ENCODE results near the gene SLC17A9.

SLC17A9 gene

GRCh38 chr20:62941792-62942191 lies 10.7 kb upstream of the SLC17A9 start:
- TF ChIP-seq, protein P1, sequence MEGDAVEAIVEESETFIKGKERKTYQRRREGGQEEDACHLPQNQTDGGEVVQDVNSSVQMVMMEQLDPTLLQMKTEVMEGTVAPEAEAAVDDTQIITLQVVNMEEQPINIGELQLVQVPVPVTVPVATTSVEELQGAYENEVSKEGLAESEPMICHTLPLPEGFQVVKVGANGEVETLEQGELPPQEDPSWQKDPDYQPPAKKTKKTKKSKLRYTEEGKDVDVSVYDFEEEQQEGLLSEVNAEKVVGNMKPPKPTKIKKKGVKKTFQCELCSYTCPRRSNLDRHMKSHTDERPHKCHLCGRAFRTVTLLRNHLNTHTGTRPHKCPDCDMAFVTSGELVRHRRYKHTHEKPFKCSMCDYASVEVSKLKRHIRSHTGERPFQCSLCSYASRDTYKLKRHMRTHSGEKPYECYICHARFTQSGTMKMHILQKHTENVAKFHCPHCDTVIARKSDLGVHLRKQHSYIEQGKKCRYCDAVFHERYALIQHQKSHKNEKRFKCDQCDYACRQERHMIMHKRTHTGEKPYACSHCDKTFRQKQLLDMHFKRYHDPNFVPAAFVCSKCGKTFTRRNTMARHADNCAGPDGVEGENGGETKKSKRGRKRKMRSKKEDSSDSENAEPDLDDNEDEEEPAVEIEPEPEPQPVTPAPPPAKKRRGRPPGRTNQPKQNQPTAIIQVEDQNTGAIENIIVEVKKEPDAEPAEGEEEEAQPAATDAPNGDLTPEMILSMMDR (IDR thresholded peaks at IDR 0.05; ENCODE audit: insufficient read depth, low read length, poor library complexity, severe bottlenecking), result no peak
- H3K36me3 ChIP-seq (ENCODE audit: control insufficient read depth, insufficient read depth, low read length), result peaks cover 28% of the 10 kb centered on the region
- no peaks in the 10 kb centered on the region for H3K27me3 ChIP-seq (replicated peaks; ENCODE audit: control insufficient read depth, insufficient read depth, low read length)

GRCh38 chr20:62942456-62942855 lies 10.1 kb upstream of the SLC17A9 start:
- no peaks in the 10 kb centered on the region for H3K27me3 ChIP-seq (replicated peaks; ENCODE audit: control insufficient read depth, insufficient read depth, low read length)
- DNase-seq (ENCODE audit: extremely low read depth, insufficient read length), result no peak
- peaks cover 32% of the 10 kb centered on the region for H3K36me3 ChIP-seq (ENCODE audit: control insufficient read depth, insufficient read depth, low read length)
- H3K4me3 ChIP-seq (replicated peaks; ENCODE audit: low read depth, low read length), result no peak overlapping the region
- TF ChIP-seq, protein P1 (IDR thresholded peaks at IDR 0.05; ENCODE audit: insufficient read depth, low read length, poor library complexity, severe bottlenecking), result no peak

More at GRCh38 chr20:62941792-62942191, 10.7 kb upstream of the SLC17A9 start:
- no peak for DNase-seq (ENCODE audit: extremely low read depth, insufficient read length)
- no peak overlapping the region for H3K4me3 ChIP-seq (replicated peaks; ENCODE audit: low read depth, low read length)

- TF ChIP-seq, protein P1 (IDR thresholded peaks at IDR 0.05; ENCODE audit: insufficient read depth, low read length, poor library complexity, severe bottlenecking), result no peak
- peaks cover 37% of the 10 kb centered on the region for H3K36me3 ChIP-seq (ENCODE audit: control insufficient read depth, insufficient read depth, low read length)
- no peaks in the 10 kb centered on the region for H3K27me3 ChIP-seq (replicated peaks; ENCODE audit: control insufficient read depth, insufficient read depth, low read length)
- no peak for DNase-seq (ENCODE audit: extremely low read depth, insufficient read length)
- H3K4me3 ChIP-seq (replicated peaks; ENCODE audit: low read depth, low read length), result no peak overlapping the region
Measured at GRCh38 chr20:62943396-62943795, 9.1 kb upstream of the SLC17A9 start.

DNA sequence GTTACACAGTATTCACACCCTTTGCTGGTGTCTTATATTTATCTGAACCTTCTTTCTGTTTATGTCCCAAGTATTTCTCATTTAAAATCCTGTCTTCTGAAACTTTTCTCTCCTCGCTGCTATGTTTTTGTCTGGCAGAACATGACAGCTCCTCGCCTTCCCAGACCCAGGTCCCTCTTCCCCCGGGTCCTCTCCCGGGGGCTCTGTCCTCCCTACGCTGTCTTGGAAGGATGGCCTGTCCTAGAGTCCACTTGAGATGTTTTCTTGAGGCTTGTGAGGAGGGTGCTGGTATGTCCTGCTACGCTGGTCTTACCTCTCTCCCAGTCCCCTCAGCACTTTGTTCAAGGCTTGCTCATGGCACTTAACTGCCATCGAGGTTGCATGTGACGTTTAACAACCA lies 8.3 kb upstream of the SLC17A9 start:
- no peak overlapping the region for H3K4me3 ChIP-seq (replicated peaks; ENCODE audit: low read depth, low read length)
- TF ChIP-seq, protein P1 (IDR thresholded peaks at IDR 0.05; ENCODE audit: insufficient read depth, low read length, poor library complexity, severe bottlenecking), result no peak
- no peak for DNase-seq (ENCODE audit: extremely low read depth, insufficient read length)
- no peaks in the 10 kb centered on the region for H3K27me3 ChIP-seq (replicated peaks; ENCODE audit: control insufficient read depth, insufficient read depth, low read length)
- H3K36me3 ChIP-seq (ENCODE audit: control insufficient read depth, insufficient read depth, low read length), result peaks cover 41% of the 10 kb centered on the region

DNA sequence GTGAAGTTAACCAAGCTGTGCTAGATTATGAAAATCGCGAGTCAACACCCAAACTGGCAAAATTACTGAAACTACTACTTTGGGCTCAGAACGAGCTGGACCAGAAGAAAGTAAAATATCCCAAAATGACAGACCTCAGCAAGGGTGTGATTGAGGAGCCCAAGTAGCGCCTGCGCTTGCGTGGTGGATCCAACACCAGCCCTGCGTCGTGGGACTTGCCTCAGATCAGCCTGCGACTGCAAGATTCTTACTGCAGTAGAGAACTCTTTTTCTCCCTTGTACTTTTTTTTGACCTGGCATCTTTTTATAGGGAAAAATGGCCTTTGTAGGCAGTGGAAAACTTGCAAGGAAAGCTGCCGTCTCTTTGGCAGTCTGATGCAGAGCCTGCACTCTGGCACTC lies 7.8 kb upstream of the SLC17A9 start:
- H3K36me3 ChIP-seq (ENCODE audit: control insufficient read depth, insufficient read depth, low read length), result peaks cover 41% of the 10 kb centered on the region
- TF ChIP-seq, protein P1 (IDR thresholded peaks at IDR 0.05; ENCODE audit: insufficient read depth, low read length, poor library complexity, severe bottlenecking), result no peak
- no peak overlapping the region for H3K4me3 ChIP-seq (replicated peaks; ENCODE audit: low read depth, low read length)
- DNase-seq (ENCODE audit: extremely low read depth, insufficient read length), result no peak
- H3K27me3 ChIP-seq (replicated peaks; ENCODE audit: control insufficient read depth, insufficient read depth, low read length), result no peaks in the 10 kb centered on the region

DNA sequence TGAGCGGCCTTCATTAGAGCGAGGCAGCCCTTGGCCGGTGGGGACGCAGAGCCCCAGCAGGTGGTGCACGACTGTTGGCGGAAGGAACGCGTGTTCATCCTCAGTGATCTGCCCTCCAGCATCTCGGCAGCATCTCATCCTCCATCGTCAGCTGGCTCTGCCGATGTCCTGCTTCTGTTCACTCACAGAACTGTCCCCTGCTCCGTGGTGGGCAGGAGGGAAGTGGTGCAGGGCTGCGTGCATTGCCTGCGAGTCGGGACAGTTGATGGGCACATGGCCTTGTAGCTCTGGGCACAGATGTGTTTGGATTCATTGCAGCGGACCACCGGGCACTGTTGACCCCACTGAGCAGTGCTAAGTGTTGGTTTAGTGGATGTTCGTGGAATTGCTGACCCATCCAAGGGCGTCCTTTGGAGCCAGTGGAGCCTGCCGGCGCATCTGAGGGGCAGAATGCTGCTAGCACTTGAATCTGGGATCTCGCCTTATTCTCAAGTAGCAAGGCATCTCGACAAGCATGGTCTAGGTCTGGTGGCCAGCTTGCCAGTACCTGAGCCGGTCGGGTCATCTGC lies 6.7 kb upstream of the SLC17A9 start:
- DNase-seq (ENCODE audit: extremely low read depth, insufficient read length), result no peak
- peaks cover 44% of the 10 kb centered on the region for H3K36me3 ChIP-seq (ENCODE audit: control insufficient read depth, insufficient read depth, low read length)
- H3K27me3 ChIP-seq (replicated peaks; ENCODE audit: control insufficient read depth, insufficient read depth, low read length), result no peaks in the 10 kb centered on the region
- H3K4me3 ChIP-seq (replicated peaks; ENCODE audit: low read depth, low read length), result no peak overlapping the region
- TF ChIP-seq, protein P1 (IDR thresholded peaks at IDR 0.05; ENCODE audit: insufficient read depth, low read length, poor library complexity, severe bottlenecking), result no peak
